Fibroblast of peridontal ligament (primary cell): ENCODE data around the gene RAB3GAP1.
A peak's percentile ranks its signal among the peaks of the same experiment; 100 is the strongest.
"Not testable (repeated sequence)": the region's sequence is repeated elsewhere in the genome, so short reads cannot be mapped to it uniquely, and the experiment has no call there.

Experiments used
- DNase-seq: peaks from one replicate; pipeline ENCODE4 v3.0.0-alpha.2; 2010; ENCODE audit errors: extremely low read depth

The RAB3GAP1 gene

DNA sequence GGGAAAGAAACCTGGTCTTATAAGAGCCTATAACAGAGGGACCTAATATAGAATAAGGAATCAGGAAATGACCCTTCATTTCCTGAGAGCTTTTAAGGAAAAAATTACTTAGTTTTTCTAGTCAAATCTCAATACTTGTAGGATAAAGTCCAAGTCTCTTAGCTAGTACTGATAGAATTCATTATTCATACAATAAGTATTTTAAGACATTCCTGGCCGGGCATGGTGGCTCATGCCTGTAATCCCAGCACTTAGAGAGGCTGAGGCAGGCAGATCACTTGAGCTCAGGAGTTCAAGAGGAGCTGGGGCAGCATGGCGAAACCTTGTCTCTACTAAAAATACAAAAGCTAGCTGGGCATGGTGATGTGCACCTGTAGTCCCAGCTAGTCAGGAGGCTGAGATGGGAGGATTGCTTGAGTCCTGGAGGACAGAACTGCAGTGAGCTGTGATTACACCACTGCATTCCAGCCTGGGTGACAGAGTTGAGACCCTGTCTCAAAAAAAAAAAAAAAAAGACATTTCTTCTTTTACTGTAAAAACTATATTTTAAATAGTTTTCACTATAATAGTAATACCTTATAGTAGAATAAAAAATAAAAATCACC lies 3.2 kb downstream of the RAB3GAP1 start:
- DNase-seq: peak; percentile 72

DNA sequence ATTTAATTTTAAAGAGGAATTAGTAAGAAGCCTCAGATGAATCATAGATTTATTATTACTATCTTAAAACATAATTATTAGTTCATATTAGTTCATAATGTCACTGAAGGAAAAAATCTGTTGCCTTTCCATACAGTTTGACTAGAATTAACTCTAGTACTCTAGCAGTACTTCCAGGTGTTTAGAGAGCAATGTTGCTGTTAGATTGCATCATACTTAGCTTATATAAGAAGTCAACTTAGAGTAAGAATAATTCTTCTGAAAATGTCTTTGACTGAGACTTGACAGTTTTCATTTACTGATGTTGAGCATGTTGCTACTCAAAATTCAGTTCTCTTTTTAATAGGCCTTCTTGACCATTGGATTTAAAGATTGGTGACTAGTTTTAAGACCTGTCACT lies 4.7 kb downstream of the RAB3GAP1 start:
- DNase-seq: peak; percentile 40

DNA sequence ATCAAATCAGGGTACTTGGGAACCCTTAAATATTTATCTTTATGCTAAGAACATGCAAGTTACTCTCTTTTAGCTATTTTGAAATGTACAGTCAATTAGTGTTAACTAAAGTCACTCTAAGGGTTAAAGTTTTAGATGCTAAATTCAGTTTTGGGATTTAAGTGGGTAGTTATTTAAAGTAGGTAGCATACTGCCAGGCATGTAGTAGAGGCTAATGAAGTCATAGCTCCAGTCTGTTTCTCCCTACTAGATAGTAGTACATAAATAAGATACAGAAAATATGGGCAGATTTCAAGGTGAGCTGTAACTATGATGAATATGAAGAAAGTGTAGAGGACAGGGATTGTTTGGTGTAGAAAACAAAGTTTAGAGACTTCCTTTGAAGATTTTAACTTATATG lies 7.5 kb downstream of the RAB3GAP1 start:
- DNase-seq: no peak

DNA sequence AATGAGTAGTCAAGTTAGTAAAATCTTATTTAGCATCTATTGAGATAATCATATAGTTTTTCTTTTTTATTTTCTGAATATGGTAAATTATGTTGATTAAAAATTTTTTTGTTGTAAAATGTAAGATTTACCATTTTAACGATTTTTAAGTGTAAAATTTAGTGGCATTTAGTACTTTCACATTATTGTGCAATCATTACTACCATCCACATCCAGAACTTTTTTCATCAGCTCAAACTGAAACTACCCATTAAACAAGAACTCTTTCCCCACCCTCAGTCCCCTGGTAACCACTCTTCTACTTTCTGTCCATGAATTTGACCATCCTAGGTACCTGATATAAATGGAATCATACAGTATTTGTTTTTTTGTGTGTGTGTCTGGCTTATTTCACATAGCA lies 11.1 kb downstream of the RAB3GAP1 start:
- DNase-seq: peak; percentile 15

DNA sequence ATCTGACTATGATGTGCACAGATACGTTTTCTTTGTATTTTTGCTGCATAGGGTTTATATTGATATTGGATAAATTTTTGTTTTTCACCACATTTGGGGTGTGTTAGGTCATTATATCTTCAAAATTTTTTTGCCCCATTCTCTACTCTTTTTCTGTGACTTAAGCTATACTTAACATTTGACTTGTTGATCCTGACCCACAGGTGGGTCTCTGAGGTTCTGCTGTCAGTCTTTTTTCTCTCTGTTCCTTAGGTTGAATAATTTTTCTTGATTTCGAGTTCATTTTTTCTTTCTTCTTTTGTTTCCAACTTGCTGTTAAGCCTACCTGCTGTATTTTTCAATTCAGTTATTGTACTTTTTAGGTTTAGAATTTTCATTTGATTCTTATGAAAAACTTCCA lies 12.1 kb downstream of the RAB3GAP1 start:
- no peak for DNase-seq

DNA sequence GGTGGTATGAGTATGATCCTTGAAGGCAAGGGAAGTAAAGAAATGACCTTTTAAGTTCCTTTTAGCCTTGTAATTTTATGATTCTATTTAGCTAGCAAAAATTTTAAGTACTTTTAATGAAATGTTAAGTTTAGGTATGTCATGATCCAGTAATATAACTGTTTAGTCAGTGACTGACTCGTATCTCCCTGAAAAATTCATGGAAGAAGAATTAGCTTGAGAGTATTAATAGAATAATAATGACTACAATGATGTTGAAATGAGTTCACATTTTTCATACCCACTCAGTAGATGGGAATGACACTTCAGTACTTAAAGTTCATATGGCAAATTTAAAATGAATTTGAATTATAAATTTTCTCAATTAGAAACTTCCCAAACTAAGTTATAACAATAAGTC lies 14.6 kb downstream of the RAB3GAP1 start:
- no peak for DNase-seq

DNA sequence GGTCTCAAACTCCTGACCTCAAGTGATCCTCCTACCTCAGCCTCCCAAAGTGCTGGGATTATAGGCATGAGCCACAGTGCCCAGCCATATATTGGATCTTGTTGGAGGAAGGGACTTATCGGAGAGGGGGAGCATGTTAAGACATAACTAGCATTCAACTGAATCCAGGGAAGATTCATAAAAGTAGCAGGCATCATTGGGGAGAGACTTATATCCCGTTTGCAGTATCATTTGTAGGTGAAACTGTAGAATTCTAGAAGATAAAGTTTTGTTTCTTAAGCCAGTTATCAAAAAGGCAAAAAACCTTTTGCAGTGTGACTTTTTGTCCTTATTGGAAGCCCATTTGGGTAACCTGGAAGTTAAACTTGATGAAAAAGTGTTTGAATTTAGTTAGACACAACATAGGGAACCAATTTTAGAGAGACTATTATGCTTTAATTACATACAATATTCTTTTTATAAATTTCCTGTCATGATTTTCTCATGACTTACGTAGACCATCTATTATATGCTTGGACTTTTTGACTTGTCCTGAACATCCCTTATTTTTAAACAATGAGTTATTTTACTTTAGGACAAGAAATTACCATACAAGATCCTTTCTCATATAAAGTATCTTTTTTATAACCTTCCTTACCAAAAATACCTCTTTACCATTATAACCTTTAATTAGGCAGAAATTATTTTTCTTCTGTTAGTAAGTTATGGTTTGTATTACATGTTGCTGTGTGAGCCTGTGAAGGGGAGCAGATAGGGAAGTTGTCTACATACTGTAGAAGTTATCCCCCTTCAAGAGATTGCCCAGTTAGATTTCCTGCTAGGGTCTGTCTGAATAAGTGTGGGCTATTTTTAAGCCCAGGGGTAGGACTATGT lies 20.3 kb downstream of the RAB3GAP1 start:
- no peak for DNase-seq

DNA sequence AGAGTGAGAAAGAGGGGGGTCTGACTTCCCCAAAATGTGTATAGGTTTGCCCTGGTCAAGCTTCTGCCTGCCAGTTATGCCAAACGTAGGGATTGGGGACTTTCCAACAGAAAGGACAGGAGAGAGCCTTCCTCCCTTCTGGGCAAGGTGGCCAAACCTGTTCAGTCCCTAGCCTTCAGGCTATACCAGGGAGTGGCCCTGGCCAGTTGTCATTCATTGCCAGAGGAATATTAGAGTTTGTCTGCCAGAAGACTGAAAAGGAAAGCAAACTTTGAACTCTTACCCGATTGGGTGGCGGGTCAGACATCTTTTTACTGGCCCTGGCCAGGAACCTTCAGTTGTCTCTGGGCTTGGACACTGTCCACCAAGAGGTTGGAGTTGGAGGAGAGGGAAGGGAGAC lies 22.1 kb downstream of the RAB3GAP1 start:
- DNase-seq: no peak

DNA sequence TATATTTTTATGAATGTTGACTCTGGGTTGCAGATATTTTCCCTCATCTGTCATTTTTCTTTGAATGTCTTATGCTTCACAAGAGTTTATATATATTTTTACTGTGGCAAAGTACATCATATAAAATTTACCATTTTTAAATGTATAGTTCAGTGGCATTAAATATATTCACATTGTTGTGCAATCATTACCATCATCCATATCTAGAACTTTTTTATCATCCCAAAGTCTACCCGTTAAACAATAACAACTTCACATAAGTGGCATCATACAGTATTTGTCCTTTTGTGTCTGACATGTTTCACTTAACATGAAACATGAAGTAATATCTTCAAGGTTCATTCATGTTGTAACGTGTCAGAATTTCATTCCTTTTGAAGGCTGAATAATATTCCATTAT lies 24.5 kb downstream of the RAB3GAP1 start:
- no peak for DNase-seq

DNA sequence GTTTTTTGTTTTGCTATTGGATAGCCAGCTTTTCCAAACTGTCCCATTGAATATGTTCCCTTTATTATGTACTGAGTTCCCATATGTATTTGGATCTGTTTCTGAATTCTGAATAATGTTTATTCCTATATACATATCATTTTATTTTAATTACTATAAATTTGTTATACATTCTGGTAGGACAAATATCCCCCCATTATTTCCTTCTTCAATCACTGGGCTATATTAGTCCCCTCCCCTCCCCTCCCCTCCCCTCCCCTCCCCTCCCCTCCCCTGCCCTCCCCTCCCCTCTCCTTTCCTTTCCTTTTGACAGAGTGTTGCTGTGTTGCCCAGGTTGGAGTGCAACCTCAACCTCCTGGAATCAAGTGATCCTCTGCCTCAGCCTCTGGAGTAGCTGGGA lies 26.3 kb downstream of the RAB3GAP1 start:
- DNase-seq: no peak

DNA sequence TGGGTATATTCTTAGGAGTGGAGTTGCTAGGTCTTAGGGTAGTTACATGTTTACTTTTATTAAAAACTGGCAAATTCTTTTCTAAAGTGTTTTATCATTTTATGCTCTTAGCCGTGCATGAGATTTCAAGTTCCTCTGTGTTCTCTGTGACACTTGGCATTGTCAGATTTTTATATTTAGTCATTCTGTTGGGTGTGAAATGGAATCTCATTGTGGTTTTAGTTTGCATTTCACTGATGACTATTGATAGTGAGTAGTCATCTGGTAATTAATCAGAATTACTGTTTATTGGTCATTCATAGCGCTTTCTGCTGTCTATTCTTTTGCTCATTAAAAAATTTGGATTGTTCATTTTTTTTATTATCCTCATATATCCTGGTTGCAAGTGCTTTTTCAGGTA lies 34.1 kb downstream of the RAB3GAP1 start:
- DNase-seq: no peak

DNA sequence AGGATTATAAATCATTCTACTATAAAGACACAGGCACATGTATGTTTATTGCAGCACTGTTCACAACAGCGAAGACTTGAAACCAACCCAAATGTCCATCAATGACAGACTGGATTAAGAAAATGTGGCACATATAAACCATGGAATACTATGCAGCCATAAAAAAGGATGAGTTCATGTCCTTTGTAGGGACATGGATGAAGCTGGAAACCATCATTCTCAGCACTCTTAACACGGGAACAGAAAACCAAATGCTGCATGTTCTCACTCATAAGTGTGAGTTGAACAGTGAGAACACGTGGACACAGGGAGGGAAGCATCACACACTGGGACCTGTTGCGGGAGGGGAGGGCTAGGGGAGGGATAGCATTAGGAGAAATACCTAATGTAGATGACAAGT lies 37.5 kb downstream of the RAB3GAP1 start:
- DNase-seq: not testable (repeated sequence)

DNA sequence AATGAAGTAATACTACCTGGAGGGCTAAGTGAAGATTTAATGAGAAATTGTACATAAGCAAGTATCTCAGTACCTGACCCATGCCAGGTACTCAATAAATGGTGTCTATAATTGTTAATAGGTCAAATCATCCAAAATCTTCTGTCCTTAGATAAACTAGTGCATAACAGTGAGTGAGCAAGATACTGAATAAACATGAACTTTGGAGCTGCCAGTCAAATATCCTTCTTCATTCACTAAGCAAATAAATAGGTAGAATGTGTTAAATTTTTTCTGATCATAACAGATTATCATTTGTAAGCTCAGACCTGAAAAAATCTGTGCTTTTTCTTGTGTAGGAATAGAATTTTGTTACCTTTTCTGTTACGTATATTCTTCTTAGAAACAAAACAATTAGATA lies 39.6 kb downstream of the RAB3GAP1 start:
- no peak for DNase-seq

DNA sequence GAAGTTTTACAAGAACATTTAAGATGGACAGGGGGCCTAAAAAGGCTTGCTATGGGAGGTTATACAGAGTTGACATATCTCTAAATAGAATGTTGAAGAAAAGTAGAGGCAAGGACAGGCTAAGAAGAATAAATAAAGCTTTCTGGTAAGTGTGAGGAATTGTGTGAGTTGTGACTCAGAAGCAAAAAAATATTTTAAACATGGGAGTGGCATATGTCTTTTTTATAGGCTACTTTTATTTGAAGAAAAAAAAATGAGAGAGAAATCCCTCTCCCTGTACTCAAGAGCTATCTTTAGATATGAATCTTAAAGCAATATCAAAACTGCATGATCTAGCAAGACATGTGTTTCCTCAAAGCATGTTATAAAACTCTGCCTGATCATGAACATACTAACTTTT lies 41.1 kb downstream of the RAB3GAP1 start:
- no peak for DNase-seq

DNA sequence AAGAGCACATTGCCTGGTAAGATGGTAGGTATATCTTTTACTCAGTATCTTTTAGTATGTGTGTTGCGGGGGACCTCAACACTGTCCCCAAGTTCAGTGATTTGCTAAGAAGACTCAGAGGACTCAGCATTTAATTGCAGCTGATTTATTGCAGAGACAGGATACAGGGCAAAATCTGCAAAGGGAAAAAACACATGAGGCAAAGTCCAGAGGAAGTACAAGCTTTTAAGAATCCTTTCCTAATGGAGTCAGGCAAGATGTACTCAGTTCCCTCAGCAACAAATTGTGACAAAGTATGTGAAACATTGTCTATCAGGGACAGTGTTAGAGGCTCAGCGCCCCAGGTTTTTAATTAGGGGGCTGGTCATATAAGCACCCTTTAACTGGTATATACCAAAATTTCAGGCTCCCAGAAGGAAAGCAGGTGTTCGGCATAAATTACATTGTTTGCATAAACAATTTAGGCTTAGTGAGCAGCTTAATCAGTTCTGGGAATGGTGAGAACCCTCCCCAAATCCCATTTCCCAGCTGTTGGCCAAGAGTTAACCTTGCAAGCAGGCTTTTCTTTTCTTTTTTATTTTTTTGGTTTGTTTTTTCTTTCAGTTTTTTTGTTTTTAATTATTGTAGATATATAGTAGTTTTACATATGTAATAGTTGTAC lies 41.7 kb downstream of the RAB3GAP1 start:
- DNase-seq: no peak

DNA sequence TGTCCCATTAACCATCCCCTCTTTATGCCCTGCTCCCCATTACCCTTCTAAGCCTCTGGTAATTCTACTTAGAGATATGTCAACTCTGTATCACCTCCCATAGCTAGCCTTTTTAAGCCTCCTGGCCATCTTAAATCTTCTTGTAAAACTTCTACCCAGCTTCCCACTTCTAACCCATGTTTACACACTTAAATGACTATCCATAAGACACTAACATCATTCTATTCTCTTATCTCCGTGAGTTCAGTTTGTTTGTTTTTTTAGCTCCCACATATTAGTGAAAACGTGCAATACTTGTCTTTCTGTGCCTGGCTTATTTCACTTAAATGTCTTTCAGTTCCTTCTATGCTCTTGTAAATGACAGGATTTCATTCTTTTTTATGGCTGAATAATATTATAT lies 42.4 kb downstream of the RAB3GAP1 start:
- no peak for DNase-seq

DNA sequence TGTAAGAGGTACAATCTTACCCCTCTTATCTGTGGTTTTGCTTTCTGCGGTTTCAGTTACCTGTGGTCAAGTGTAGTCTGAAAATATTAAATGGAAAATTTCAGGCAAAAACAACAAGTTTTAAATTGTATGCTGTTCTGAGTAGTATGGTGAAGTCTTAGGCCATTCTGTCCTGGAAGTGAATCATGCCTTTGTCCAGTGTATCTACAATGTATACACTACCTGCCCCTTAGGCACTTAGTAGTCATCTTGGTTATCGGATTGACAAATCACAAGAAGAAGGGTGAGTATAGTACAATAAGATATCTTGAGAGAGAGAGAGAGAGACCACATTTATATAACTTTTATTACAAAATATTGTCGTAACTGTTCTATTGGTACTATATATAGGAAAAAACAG lies 43.5 kb downstream of the RAB3GAP1 start:
- no peak for DNase-seq

DNA sequence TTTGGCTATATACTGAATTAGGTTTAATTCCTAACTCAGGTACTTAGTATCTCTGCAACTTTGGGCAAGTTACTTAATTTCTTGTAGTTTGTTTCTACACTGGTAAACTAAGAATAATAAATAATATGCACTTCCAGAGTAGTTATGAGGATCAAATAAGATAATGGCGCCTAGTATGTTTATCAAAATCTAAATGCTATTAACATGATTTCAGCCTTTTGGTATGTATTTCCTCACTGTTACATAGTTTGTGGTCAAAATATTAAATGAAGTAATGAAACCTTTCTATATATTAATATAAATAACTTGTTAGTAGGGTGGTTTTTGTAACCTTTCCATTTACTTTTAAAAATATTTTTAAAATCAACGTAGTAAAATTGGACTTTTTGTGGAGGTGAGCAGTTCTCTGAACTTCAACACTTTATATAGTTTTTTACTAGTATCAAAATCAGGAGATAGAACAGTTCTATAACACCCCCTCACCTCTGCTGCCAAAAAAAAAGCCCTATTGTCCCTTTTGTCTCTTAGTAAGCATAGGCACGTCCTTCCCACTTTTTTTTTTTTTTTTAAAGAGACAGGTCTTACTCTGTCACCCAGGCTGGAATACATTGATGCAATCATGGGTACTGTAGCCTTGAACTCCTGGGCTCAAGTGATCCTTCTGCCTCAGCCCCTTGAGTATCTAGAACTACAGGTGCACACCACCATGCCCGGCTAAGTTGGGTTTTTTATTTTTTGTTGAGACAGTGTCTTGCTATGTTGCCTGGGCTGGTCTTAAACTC lies 44.8 kb downstream of the RAB3GAP1 start:
- DNase-seq: no peak

DNA sequence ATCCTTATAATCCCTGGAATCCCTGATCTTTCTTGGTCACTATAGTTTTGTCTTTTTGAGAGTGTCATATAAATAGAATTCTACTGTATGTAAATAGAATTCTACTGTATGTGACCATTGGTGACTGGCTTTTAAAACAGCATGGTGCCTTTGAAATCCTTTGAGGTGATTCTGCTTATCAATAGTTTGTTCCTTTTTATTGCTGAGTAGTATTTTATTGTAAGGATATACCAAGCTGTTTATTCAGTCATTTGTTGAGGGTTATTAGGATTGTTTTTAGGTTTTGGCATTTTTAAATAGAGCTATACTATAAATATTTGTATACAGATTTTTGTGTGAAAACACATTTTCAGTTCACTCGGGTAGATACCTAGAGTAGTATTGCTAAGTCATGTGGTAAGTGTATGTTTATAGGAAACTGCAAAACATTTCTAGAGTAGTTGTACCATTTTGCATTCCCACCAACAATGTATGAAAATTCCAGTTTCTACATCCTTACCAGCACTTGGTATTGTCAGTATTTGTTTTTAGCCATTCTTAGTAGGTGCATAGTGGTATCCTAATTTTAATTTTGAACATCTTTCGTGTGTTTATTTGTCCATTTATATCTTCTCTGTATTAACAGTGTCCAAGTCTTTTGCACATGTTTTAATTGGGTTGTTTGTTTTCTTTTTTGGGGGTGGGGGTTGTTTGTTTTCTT lies 45.6 kb downstream of the RAB3GAP1 start:
- no peak for DNase-seq

DNA sequence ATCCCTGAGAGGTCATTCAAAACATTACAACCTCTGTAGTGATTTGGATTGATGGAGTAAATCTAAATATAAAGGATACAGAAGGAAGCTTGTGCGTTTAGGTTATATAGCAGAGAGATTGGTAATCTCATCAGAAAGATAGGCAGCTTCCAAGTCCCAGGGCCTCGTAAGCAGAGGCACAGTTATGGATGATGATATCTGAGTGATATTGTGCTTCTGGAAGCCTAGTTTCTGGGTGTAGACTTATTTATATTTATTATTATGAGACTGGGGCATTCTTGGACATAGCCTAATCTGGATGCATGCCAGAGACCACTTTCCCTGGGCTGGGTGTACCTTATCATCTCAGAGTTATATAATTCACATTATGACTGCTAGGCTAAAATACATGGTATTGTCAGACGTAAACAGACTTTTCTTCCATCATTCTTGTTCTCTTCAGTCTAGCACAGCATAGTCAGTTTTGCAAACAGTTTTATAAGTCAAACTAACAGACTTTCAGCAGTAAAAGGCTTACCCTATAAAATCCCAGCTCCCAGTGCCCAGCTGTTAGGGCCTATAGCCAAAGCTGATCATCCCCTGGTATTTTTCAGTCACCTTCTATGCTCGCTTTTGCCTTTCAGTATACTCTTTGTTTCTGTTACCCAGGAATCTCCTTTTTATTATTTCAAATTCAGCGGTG lies 47.9 kb downstream of the RAB3GAP1 start:
- peak; percentile 19 for DNase-seq

DNA sequence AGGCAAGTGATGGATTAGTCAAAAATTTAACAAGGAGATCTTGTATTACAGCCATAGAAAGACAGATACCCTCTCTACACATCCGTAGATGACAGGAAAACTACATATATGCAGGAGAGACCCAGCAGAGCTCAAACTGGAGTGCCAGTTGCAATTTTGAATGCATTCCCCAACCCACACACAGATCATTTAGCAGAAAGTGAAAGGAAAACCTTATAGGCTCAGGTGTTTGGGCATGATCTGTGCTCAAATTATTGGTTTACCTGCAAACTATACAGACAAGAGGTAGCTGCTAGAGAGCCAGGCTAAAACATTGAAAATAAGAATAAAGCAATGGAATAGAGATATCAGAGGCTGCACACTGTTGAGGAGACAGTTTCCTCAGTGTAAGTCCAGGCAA lies 51.8 kb downstream of the RAB3GAP1 start:
- DNase-seq: no peak
